Activated T-helper 2 cell treated with anti-CD3 and anti-CD28 coated beads, Interferon-gamma antibody, Interleukin-2, Interleukin-4, amounts not matched to agents 10 μg/mL and 5 μg/mL and 100 μg/mL, durations not matched to agents 14 hours and 24 hours and 36 hours (primary cell): Measurements from ENCODE around the gene KRTAP5-3. TPM values are rescaled to one million over a fixed set of nuclear protein-coding genes. Genes with fewer than 3 reads are reported as not detected.

Experiments
- DNase-seq: peaks from one replicate; pipeline ENCODE4 v3.0.0; 2021; ENCODE audit warnings: low spot score
- H3K27ac Mint-ChIP-seq: one replicate; pipeline ENCODE4 v1.8.0; 2021; ENCODE audit warnings: mixed read lengths
- H3K27me3 Mint-ChIP-seq: one replicate; pipeline ENCODE4 v1.8.0; 2021; ENCODE audit warnings: low read depth, mixed read lengths
- H3K36me3 Mint-ChIP-seq: one replicate; pipeline ENCODE4 v1.8.0; 2021; ENCODE audit warnings: low read depth, mixed read lengths
- H3K4me1 Mint-ChIP-seq: one replicate; pipeline ENCODE4 v1.8.0; 2021; ENCODE audit warnings: low read depth, mixed read lengths
- H3K4me3 Mint-ChIP-seq: one replicate; pipeline ENCODE4 v1.8.0; 2021; ENCODE audit warnings: low read depth, mild to moderate bottlenecking, moderate library complexity, mixed read lengths
- H3K9me3 Mint-ChIP-seq: one replicate; pipeline ENCODE4 v1.8.0; 2021; ENCODE audit warnings: mixed read lengths
- intact Hi-C: fragments of 100-400 bp; cut with micrococcal nuclease; formaldehyde crosslinking; loops from one replicate; pipeline ENCODE4 v1.15.1; 2023
- total RNA-seq: library from RNA; stranded (reverse); gene quantifications from 2 replicates; pipeline ENCODE4 v1.2.3, GENCODE V29; 2022

Gene KRTAP5-3
- total RNA-seq, 1 donor from 2014 or later = not detected

- Mint-ChIP-seq H3K36me3 (no peaks in the 10 kb centered on the region), H3K4me3 (no peak overlapping the region), H3K27me3 (no peaks in the 10 kb centered on the region), H3K4me1 (no peaks in the 10 kb centered on the region), H3K27ac (no peak overlapping the region), H3K9me3 (no peaks in the 10 kb centered on the region)
- DNase-seq = no peak
- intact Hi-C loops = no loop called here
Measured at GRCh38 chr11:1560649-1561251, 47.5 kb downstream of the KRTAP5-3 start.

- no peaks in the 10 kb centered on the region for H3K4me1 Mint-ChIP-seq
- intact Hi-C loops = no loop called here
- no peaks in the 10 kb centered on the region for H3K9me3 Mint-ChIP-seq
- DNase-seq = no peak
- no peak overlapping the region for H3K4me3 Mint-ChIP-seq
- no peaks in the 10 kb centered on the region for H3K36me3 Mint-ChIP-seq
- H3K27me3 Mint-ChIP-seq = no peaks in the 10 kb centered on the region
- H3K27ac Mint-ChIP-seq = no peak overlapping the region
Measured at GRCh38 chr11:1560002-1560648, 48.1 kb downstream of the KRTAP5-3 start.

GRCh38 chr11:1559111-1559951 is 48.9 kb downstream of the KRTAP5-3 start:
- Mint-ChIP-seq H3K36me3 (no peaks in the 10 kb centered on the region), H3K27ac (no peak overlapping the region), H3K4me3 (no peak overlapping the region), H3K4me1 (no peaks in the 10 kb centered on the region), H3K9me3 (no peaks in the 10 kb centered on the region), H3K27me3 (no peaks in the 10 kb centered on the region)
- DNase-seq = no peak
- intact Hi-C loops = no loop called here

GRCh38 chr11:1558775-1559110 is 49.5 kb downstream of the KRTAP5-3 start:
- H3K9me3 Mint-ChIP-seq = no peaks in the 10 kb centered on the region
- no peak overlapping the region for H3K27ac Mint-ChIP-seq
- H3K4me3 Mint-ChIP-seq = no peak overlapping the region
- no peaks in the 10 kb centered on the region for H3K4me1 Mint-ChIP-seq
- no peaks in the 10 kb centered on the region for H3K27me3 Mint-ChIP-seq
- intact Hi-C loops = no loop called here
- no peaks in the 10 kb centered on the region for H3K36me3 Mint-ChIP-seq
- DNase-seq = no peak

GRCh38 chr11:1557904-1558774 is 50.1 kb downstream of the KRTAP5-3 start:
- intact Hi-C loops = no loop called here
- no peak for DNase-seq
- no peak overlapping the region for H3K4me3 Mint-ChIP-seq
- H3K9me3 Mint-ChIP-seq = no peaks in the 10 kb centered on the region
- no peaks in the 10 kb centered on the region for H3K27me3 Mint-ChIP-seq
- H3K36me3 Mint-ChIP-seq = no peaks in the 10 kb centered on the region
- H3K27ac Mint-ChIP-seq = no peak overlapping the region
- no peaks in the 10 kb centered on the region for H3K4me1 Mint-ChIP-seq

Other genes with a start within 250 kb of the KRTAP5-3 start
- 1.5 and 1.6 TPM in 2 replicates for gene BRSK2, start 218.5 kb downstream of the KRTAP5-3 start, total RNA-seq
- 23.1 and 23.3 TPM in 2 replicates for gene MOB2, start 121.7 kb downstream of the KRTAP5-3 start, total RNA-seq
- 1.2 and 1.8 TPM in 2 replicates for gene DUSP8, start 36.2 kb downstream of the KRTAP5-3 start, total RNA-seq
- not detected in 2 replicates for gene KRTAP5-1, start 23.2 kb downstream of the KRTAP5-3 start, total RNA-seq
- not detected in 2 replicates for gene KRTAP5-2, start 10.2 kb downstream of the KRTAP5-3 start, total RNA-seq
- not detected in 2 replicates for gene KRTAP5-4, start 13.7 kb upstream of the KRTAP5-3 start, total RNA-seq
- not detected in 2 replicates for gene KRTAP5-5, start 21.3 kb upstream of the KRTAP5-3 start, total RNA-seq
- not detected in 2 replicates for gene KRTAP5-6, start 88.7 kb upstream of the KRTAP5-3 start, total RNA-seq
- 0.14 and 0.34 TPM in 2 replicates for gene IFITM10, start 142.1 kb upstream of the KRTAP5-3 start, total RNA-seq
- 73.5 and 76.3 TPM in 2 replicates for gene CTSD, start 155.5 kb upstream of the KRTAP5-3 start, total RNA-seq
- gene SYT8, start 226.5 kb upstream of the KRTAP5-3 start, total RNA-seq = not detected in 2 replicates
- gene TNNI2, start 230.5 kb upstream of the KRTAP5-3 start, total RNA-seq = 0.27 TPM in 1 of 2 replicates, not detected in the other
- 442 and 449 TPM in 2 replicates for gene LSP1, start 244.6 kb upstream of the KRTAP5-3 start, total RNA-seq